ENCODE data around the gene TIAM2.

DNA sequence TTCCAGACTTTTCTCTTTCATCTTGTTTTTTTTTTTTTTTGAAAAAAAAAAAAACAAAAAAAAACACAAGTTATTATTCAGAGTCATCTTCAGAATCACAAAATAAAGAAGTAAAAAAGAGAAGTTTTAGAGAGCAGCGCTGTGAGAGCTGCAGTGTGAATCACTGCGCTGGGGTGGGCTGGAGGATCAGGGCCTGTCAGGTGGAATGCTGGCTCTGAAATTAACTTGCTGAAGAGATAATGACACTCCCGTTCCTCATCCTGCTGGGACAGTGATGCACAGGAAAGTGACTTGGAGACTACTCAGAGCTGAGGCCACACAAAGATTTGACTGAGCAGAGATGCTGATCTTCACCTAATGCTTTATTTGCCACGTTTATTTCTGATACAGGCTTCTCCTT is 226.0 kb downstream of the TIAM2 start:
- TF ChIP-seq CTCF (conservative IDR thresholded peaks at IDR 0.05; ENCODE audit: low read length), result no peak
- no peak for TF ChIP-seq EZH2phosphoT487 (IDR thresholded peaks at IDR 0.05; ENCODE audit: borderline replicate concordance, low read depth, low read length)
